ENCODE measurements around the gene EVA1B. TPM values are rescaled to one million over a fixed set of nuclear protein-coding genes. Genes with fewer than 3 reads are reported as not detected.
A peak's percentile ranks its signal among the peaks of the same experiment; 100 is the strongest.

EVA1B gene
- polyA plus RNA-seq, 1 donor (not counting 4 experiments of a cell fraction or from before 2014, with no cell fraction given): 2.4 TPM

DNA sequence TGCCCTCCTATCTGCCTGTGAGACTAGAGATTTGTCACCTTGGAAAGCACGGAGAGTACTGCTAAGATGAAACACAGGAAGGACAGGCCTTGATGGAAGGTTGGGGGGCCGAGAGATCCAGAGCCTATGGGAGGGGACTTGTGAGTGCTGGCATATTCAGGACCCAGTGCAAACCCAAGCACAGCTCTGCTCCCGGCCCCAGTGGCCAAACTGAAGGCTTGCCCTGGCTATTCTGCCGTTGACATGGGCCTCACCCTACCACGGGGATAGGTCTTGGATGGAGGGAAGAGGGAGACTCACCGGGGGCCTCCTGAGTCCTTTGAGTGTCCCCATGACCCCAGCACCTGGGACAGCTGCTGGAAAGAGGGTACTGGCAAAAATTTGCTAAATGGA, 4.6 kb upstream of the EVA1B start:
- TF ChIP-seq EZH2 (IDR thresholded peaks at IDR 0.05; ENCODE audit: low read length): no peak
- TF ChIP-seq, protein P1, sequence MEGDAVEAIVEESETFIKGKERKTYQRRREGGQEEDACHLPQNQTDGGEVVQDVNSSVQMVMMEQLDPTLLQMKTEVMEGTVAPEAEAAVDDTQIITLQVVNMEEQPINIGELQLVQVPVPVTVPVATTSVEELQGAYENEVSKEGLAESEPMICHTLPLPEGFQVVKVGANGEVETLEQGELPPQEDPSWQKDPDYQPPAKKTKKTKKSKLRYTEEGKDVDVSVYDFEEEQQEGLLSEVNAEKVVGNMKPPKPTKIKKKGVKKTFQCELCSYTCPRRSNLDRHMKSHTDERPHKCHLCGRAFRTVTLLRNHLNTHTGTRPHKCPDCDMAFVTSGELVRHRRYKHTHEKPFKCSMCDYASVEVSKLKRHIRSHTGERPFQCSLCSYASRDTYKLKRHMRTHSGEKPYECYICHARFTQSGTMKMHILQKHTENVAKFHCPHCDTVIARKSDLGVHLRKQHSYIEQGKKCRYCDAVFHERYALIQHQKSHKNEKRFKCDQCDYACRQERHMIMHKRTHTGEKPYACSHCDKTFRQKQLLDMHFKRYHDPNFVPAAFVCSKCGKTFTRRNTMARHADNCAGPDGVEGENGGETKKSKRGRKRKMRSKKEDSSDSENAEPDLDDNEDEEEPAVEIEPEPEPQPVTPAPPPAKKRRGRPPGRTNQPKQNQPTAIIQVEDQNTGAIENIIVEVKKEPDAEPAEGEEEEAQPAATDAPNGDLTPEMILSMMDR (optimal IDR thresholded peaks at IDR 0.05 in 1 of 3, IDR thresholded peaks at IDR 0.05 in 1 of 3, conservative IDR thresholded peaks at IDR 0.05 in 1 of 3; ENCODE audit: extremely low read depth in 1 of 3, insufficient read depth in 2 of 3, low read length in 3 of 3): no peak
- Histone ChIP-seq H4K20me1 (ENCODE audit: control insufficient read depth, extremely low read depth, insufficient read depth, low read length) (no peaks in the 10 kb centered on the region), H3K4me1 (ENCODE audit: control insufficient read depth, extremely low read depth, insufficient read depth, low read length) (peaks cover 16% of the 10 kb centered on the region), H3K4me2 (ENCODE audit: control insufficient read depth, extremely low read depth, insufficient read depth, low read depth, low read length) (no peak overlapping the region), H2AFZ (ENCODE audit: control insufficient read depth, low read length) (no peak overlapping the region), H3K4me3 (ENCODE audit: control insufficient read depth in 2 of 3, extremely low read depth in 1 of 3, insufficient read depth in 2 of 3, low read depth in 1 of 3, low read length in 3 of 3) (no peak overlapping the region), H3K9me3 (ENCODE audit: control insufficient read depth, low read depth, low read length) (no peaks in the 10 kb centered on the region), H3K27me3 (ENCODE audit: control insufficient read depth, extremely low read depth, insufficient read depth, low read length) (no peaks in the 10 kb centered on the region), H3K36me3 (ENCODE audit: control insufficient read depth in 2 of 2, extremely low read depth in 1 of 2, insufficient read depth in 2 of 2, low read length in 2 of 2) (peaks cover 0 to 1% of the 10 kb centered on the region in 2 experiments), H3K9me1 (ENCODE audit: control insufficient read depth, extremely low read depth, insufficient read depth, low read length) (no peaks in the 10 kb centered on the region), H3K79me2 (ENCODE audit: control insufficient read depth, insufficient read depth, low read length) (no peaks in the 10 kb centered on the region), H3K9ac (ENCODE audit: control insufficient read depth, extremely low read depth, insufficient read depth, low read length) (no peak overlapping the region), H3K27ac (ENCODE audit: control insufficient read depth, insufficient read depth, low read length) (no peak overlapping the region)
- FAIRE-seq (no peak), DNase-seq (ENCODE audit: low read depth, low spot score) (no peak)
- dilution Hi-C loops (cut with MboI; ENCODE audit: extremely low pct_ligation_motif_present, low sequenced_read_pairs): no loop called here

DNA sequence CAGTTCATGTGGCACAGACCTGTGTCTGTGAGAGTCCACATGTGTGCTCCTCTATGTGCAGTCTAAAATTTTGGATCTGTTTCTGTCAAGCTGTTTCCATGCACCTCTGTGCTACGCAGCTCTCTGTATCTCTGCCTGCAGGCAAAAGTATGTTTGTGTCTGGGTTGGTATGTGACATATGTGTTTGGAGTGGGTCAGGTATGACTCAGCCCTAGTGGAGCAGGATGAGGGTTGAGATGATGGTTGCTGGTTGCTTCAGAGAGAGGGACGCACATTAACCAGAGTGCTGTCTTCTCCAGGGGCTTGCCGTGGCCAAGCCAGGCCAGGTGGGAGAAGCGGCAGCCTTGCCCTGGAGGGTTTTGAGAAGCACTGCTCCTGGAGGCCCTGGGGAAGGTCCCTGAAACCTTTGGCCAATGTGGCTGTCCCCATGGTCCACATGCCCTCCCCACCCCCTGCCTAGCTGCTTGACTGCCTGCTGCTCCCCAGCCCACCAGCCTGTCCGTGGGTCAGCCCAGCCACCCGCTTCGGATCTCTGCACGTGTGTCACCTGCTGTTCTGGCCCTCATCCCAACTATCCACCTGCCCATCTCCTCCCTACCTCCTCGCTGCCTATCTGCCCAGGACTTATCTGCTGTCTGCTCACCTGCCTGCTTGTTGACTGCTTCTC, 4.1 kb upstream of the EVA1B start:
- FAIRE-seq (peak; percentile 91), DNase-seq (ENCODE audit: low read depth, low spot score) (peak; percentile 71)
- Histone ChIP-seq H3K9me1 (ENCODE audit: control insufficient read depth, extremely low read depth, insufficient read depth, low read length) (no peaks in the 10 kb centered on the region), H3K4me3 (ENCODE audit: control insufficient read depth in 2 of 3, extremely low read depth in 1 of 3, insufficient read depth in 2 of 3, low read depth in 1 of 3, low read length in 3 of 3) (no peak overlapping the region), H3K4me1 (ENCODE audit: control insufficient read depth, extremely low read depth, insufficient read depth, low read length) (peaks cover 16% of the 10 kb centered on the region), H3K4me2 (ENCODE audit: control insufficient read depth, extremely low read depth, insufficient read depth, low read depth, low read length) (peak overlapping the region; percentile 11), H4K20me1 (ENCODE audit: control insufficient read depth, extremely low read depth, insufficient read depth, low read length) (no peaks in the 10 kb centered on the region), H3K79me2 (ENCODE audit: control insufficient read depth, insufficient read depth, low read length) (no peaks in the 10 kb centered on the region), H3K36me3 (ENCODE audit: control insufficient read depth in 2 of 2, extremely low read depth in 1 of 2, insufficient read depth in 2 of 2, low read length in 2 of 2) (peaks cover 0 to 1% of the 10 kb centered on the region in 2 experiments), H3K27ac (ENCODE audit: control insufficient read depth, insufficient read depth, low read length) (no peak overlapping the region), H3K9ac (ENCODE audit: control insufficient read depth, extremely low read depth, insufficient read depth, low read length) (no peak overlapping the region), H3K9me3 (ENCODE audit: control insufficient read depth, low read depth, low read length) (no peaks in the 10 kb centered on the region), H3K27me3 (ENCODE audit: control insufficient read depth, extremely low read depth, insufficient read depth, low read length) (no peaks in the 10 kb centered on the region), H2AFZ (ENCODE audit: control insufficient read depth, low read length) (no peak overlapping the region)
- dilution Hi-C loops (cut with MboI; ENCODE audit: extremely low pct_ligation_motif_present, low sequenced_read_pairs): no loop called here
- no peak for TF ChIP-seq EZH2 (IDR thresholded peaks at IDR 0.05; ENCODE audit: low read length)
- TF ChIP-seq, protein P1 (optimal IDR thresholded peaks at IDR 0.05 in 1 of 3, IDR thresholded peaks at IDR 0.05 in 1 of 3, conservative IDR thresholded peaks at IDR 0.05 in 1 of 3; ENCODE audit: extremely low read depth in 1 of 3, insufficient read depth in 2 of 3, low read length in 3 of 3): no peak
